Mucosa of rectum (tissue), 2 donors: ENCODE measurements around the gene GLS.

ENCODE experiments used
- H3K27ac ChIP-seq, 2 donors: one replicate each; pipeline ENCODE4 v1.7.0; 2013; ENCODE audit warnings: inconsistent platforms in 2 of 2, low read depth in 2 of 2, low read length in 2 of 2
- H3K27me3 ChIP-seq, 2 donors: one replicate each; pipeline ENCODE4 v1.7.0; 2013; ENCODE audit warnings: low read length in 2 of 2; ENCODE audit not compliant: control insufficient read depth in 2 of 2, insufficient read depth in 2 of 2
- H3K36me3 ChIP-seq, 2 donors: one replicate each; pipeline ENCODE4 v1.7.0; 2013; ENCODE audit warnings: low read length in 2 of 2; ENCODE audit not compliant: control insufficient read depth in 2 of 2, insufficient read depth in 2 of 2
- H3K4me1 ChIP-seq, 2 donors: one replicate each; pipeline ENCODE4 v1.7.0; 2013; ENCODE audit warnings: low read length in 2 of 2, mild to moderate bottlenecking in 1 of 2; ENCODE audit not compliant: control insufficient read depth in 2 of 2, insufficient read depth in 2 of 2
- H3K4me3 ChIP-seq, 2 donors: one replicate each; pipeline ENCODE4 v1.7.0; 2013; ENCODE audit warnings: low read length in 2 of 2
- H3K9ac ChIP-seq, 2 donors: one replicate each; pipeline ENCODE4 v1.7.0; 2013; ENCODE audit warnings: low read length in 2 of 2, low read depth in 1 of 2, mild to moderate bottlenecking in 1 of 2
- H3K9me3 ChIP-seq, 2 donors: one replicate each; pipeline ENCODE4 v1.7.0; 2013; ENCODE audit warnings: low read length in 2 of 2; ENCODE audit not compliant: control insufficient read depth in 2 of 2
- donor health status: healthy.
- donor health status: Normal muscosa, but diverticular disease.

GLS gene

GRCh38 chr2:190997526-190998113 is 117.0 kb downstream of the GLS start:
- Histone ChIP-seq H3K27me3 (no peaks in the 10 kb centered on the region), H3K36me3 (peaks cover 85 to 88% of the 10 kb centered on the region in 2 donors), H3K9ac (no peak overlapping the region), H3K4me3 (no peak overlapping the region), H3K4me1 (no peaks in the 10 kb centered on the region), H3K9me3 (no peaks in the 10 kb centered on the region), H3K27ac (no peak overlapping the region)

- H3K36me3 ChIP-seq: peaks cover 86 to 89% of the 10 kb centered on the region in 2 donors
These were observed 118.4 kb downstream of the GLS start for GRCh38 chr2:190999058-190999457.

GRCh38 chr2:190999949-191000665 is 119.5 kb downstream of the GLS start:
- Histone ChIP-seq H3K27me3 (no peaks in the 10 kb centered on the region), H3K36me3 (peaks cover 88 to 92% of the 10 kb centered on the region in 2 donors), H3K27ac (no peak overlapping the region), H3K4me3 (no peak overlapping the region), H3K4me1 (no peaks in the 10 kb centered on the region), H3K9me3 (no peaks in the 10 kb centered on the region), H3K9ac (no peak overlapping the region)

More at GRCh38 chr2:190999058-190999457, 118.4 kb downstream of the GLS start:
- no peaks in the 10 kb centered on the region for H3K27me3 ChIP-seq
- H3K4me1 ChIP-seq: no peaks in the 10 kb centered on the region
- H3K9ac ChIP-seq: no peak overlapping the region
- H3K4me3 ChIP-seq: no peak overlapping the region
- no peak overlapping the region for H3K27ac ChIP-seq
- H3K9me3 ChIP-seq: no peaks in the 10 kb centered on the region

- H3K27ac ChIP-seq: no peak overlapping the region
- no peak overlapping the region for H3K9ac ChIP-seq
- H3K4me3 ChIP-seq: no peak overlapping the region
- peaks cover 88 to 92% of the 10 kb centered on the region in 2 donors for H3K36me3 ChIP-seq
- H3K4me1 ChIP-seq: no peaks in the 10 kb centered on the region
- no peaks in the 10 kb centered on the region for H3K9me3 ChIP-seq
- H3K27me3 ChIP-seq: no peaks in the 10 kb centered on the region
These were observed 120.4 kb downstream of the GLS start for GRCh38 chr2:191001032-191001431.

- Histone ChIP-seq H3K9ac (no peak overlapping the region), H3K9me3 (no peaks in the 10 kb centered on the region), H3K27me3 (no peaks in the 10 kb centered on the region), H3K27ac (no peak overlapping the region), H3K4me3 (no peak overlapping the region), H3K36me3 (peaks cover 93 to 94% of the 10 kb centered on the region in 2 donors), H3K4me1 (no peaks in the 10 kb centered on the region)
These were observed 121.0 kb downstream of the GLS start for GRCh38 chr2:191001624-191002023.

GRCh38 chr2:191003405-191004309 is 123.0 kb downstream of the GLS start:
- H3K9ac ChIP-seq: no peak overlapping the region
- H3K27me3 ChIP-seq: no peaks in the 10 kb centered on the region
- H3K4me1 ChIP-seq: peaks cover 0 to under 1% of the 10 kb centered on the region in 2 donors
- no peaks in the 10 kb centered on the region for H3K9me3 ChIP-seq
- peaks cover 93 to 95% of the 10 kb centered on the region in 2 donors for H3K36me3 ChIP-seq
- H3K27ac ChIP-seq: no peak overlapping the region
- no peak overlapping the region for H3K4me3 ChIP-seq

GRCh38 chr2:191006297-191006696 is 125.7 kb downstream of the GLS start:
- Histone ChIP-seq H3K9ac (no peak overlapping the region), H3K36me3 (peaks cover 82 to 84% of the 10 kb centered on the region in 2 donors), H3K4me3 (no peak overlapping the region), H3K4me1 (peaks cover 4 to 8% of the 10 kb centered on the region in 2 donors), H3K9me3 (no peaks in the 10 kb centered on the region), H3K27ac (no peak overlapping the region), H3K27me3 (no peaks in the 10 kb centered on the region)

- Histone ChIP-seq H3K4me3 (no peak overlapping the region), H3K27me3 (no peaks in the 10 kb centered on the region), H3K9ac (no peak overlapping the region), H3K27ac (no peak overlapping the region), H3K9me3 (no peaks in the 10 kb centered on the region), H3K36me3 (peaks cover 75% of the 10 kb centered on the region in 2 donors), H3K4me1 (peaks cover 7 to 8% of the 10 kb centered on the region in 2 donors)
These were observed 126.6 kb downstream of the GLS start for GRCh38 chr2:191006997-191007783.

GRCh38 chr2:191008286-191008685 is 127.7 kb downstream of the GLS start:
- peaks cover 13 to 16% of the 10 kb centered on the region in 2 donors for H3K4me1 ChIP-seq
- H3K9me3 ChIP-seq: no peaks in the 10 kb centered on the region
- H3K27ac ChIP-seq: no peak overlapping the region
- no peak overlapping the region for H3K9ac ChIP-seq
- no peaks in the 10 kb centered on the region for H3K27me3 ChIP-seq
- H3K4me3 ChIP-seq: no peak overlapping the region
- peaks cover 65 to 66% of the 10 kb centered on the region in 2 donors for H3K36me3 ChIP-seq
